Measurements from ENCODE around the gene MPZL2.

DNA sequence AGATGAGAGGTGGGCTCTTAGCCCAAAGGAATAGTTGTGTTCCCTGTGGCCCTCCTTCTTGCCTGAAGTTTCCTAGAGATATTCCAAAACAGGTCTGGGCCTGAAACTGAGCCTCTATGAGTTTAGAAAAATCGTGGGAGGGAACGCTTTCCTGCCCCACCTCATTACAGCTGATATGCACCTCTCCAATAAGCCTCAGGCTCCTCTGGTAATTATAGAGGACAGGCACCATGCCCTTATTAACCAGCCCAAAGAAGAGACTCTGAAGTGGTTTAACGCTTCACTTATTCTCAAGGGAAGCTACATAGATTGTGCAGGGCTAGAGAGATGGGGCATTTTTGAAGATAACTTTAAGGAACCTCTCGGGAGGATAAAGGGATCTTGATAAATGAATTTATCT, 3.4 kb upstream of the MPZL2 start:
- TF ChIP-seq GATA2 (IDR thresholded peaks at IDR 0.05; ENCODE audit: low read depth, low read length) (no peak), GATA3 (IDR thresholded peaks at IDR 0.05; ENCODE audit: low read depth, low read length) (no peak)

Data from SH-SY5Y (cell line).